GM10248 (cell line): ENCODE results near the gene PIEZO2.
"Not testable (repeated sequence)": the region's sequence is repeated elsewhere in the genome, so short reads cannot be mapped to it uniquely, and the experiment has no call there.

Experiments used
- CTCF ChIA-PET: fragments of 300-600 bp; sonication (Branson Sonifier 250); formaldehyde crosslinking; extraction: SDS; loops from one replicate; lab custom pipeline; 2021; ENCODE audit warnings: antibody characterized with exemption; lab: Yijun Ruan, JAX
- POLR2A ChIA-PET: fragments of 350-650 bp; sonication (Branson Sonifier 250); formaldehyde crosslinking; extraction: SDS; loops from one replicate; lab custom pipeline; 2020; ENCODE audit warnings: antibody characterized with exemption; lab: Yijun Ruan, JAX
- DNase-seq: peaks from one replicate; pipeline ENCODE4 v3.0.0; 2012; ENCODE audit errors: extremely low spot score
- CTCF ChIP-seq: IDR thresholded peaks from 2 replicates; pipeline ENCODE4 v1.5.1; 2012; ENCODE audit warnings: mild to moderate bottlenecking, low read depth; ENCODE audit errors: extremely low read depth, missing control alignments, control extremely low read depth

PIEZO2 gene

GRCh38 chr18:11176481-11176881 lies 27.1 kb upstream of the PIEZO2 start:
- no peak for TF ChIP-seq CTCF
- no peak for DNase-seq
- CTCF ChIA-PET, result no interaction called here
- POLR2A ChIA-PET, result no interaction called here

- POLR2A ChIA-PET, result no interaction called here
- no peak for TF ChIP-seq CTCF
- CTCF ChIA-PET, result interaction anchor here (1.0 kb wide), 1 partner anchor 15 kb away, joined by 4 read pairs; no protein-coding TSS in a partner anchor
- DNase-seq, result no peak
Observed at GRCh38 chr18:11175266-11175979, 26.1 kb upstream of the PIEZO2 start.

DNA sequence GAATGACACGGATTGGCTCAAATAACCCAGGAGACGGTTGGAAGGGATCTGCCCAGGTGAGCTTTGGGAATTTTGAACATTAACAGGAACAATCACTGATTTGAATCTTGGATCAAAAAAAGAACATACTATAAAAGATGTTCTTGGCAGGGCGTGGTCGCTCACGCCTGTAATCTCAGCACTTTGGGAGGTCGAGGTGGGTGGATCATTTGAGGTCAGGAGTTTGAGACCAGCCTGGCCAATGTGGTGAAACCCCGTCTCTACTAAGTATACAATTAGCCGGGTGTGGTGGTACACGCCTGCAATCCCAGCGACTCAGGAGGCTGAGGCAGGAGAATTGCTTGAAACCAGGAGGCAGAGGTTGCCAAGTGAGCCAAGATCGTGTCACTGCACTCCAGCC lies 24.8 kb upstream of the PIEZO2 start:
- POLR2A ChIA-PET, CTCF ChIA-PET, DNase-seq: not testable (repeated sequence)

GRCh38 chr18:11167778-11168177 lies 18.4 kb upstream of the PIEZO2 start:
- POLR2A ChIA-PET, result no interaction called here
- no peak for TF ChIP-seq CTCF
- CTCF ChIA-PET, result interaction anchor here (0.6 kb wide), 1 partner anchor 314 kb away, joined by 3 read pairs; no protein-coding TSS in a partner anchor
- no peak for DNase-seq

DNA sequence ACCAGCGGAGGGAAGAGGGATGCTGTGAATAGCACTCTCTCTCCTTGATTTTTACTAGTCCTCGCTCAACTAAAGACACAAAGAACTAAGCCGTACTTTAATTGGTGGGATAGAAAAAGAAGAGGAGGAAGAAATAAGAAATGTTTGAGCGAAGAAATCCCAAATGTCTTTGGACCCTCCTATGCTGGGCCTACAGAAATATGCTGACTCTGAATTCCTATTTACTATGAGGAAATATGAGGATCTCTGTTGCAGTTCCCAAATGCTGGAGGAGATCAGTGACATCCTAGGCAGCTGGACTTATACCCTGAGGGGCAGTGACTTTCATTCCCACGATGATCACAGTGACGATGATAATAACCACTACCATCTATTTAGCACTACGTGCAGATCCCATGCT lies 16.6 kb upstream of the PIEZO2 start:
- no peak for TF ChIP-seq CTCF
- ChIA-PET POLR2A (no interaction called here), CTCF (interaction anchor here (1.9 kb wide), 1 partner anchor 12 kb away, joined by 6 read pairs; no protein-coding TSS in a partner anchor)
- no peak for DNase-seq

- CTCF ChIA-PET, result interaction anchor here (1.9 kb wide), 1 partner anchor 11 kb away, joined by 6 read pairs; no protein-coding TSS in a partner anchor
- POLR2A ChIA-PET, result interaction anchor here (0.6 kb wide), 1 partner anchor 23 kb away, joined by 3 read pairs; no protein-coding TSS in a partner anchor
- no peak for DNase-seq
- TF ChIP-seq CTCF, result no peak
Observed at GRCh38 chr18:11165138-11165537, 15.8 kb upstream of the PIEZO2 start.

DNA sequence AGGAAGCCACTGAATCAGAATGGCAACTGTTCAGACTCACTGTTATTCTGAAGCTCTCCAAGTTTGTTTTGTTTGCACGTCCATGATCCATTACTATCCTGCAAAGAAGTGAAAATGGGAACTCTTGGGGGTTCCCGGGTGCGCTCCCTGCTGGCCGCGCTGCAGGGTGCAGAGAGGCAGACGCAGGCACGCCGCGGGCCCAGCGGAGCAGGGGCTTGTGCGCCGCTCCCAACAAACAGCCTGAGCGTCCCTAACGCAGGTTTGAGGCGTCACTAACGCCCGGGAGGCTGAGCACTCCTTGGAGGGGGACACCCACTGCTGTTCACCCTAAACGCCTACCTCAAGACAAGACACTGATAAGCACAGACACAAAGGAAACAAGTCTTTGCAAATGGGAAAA lies 14.3 kb upstream of the PIEZO2 start:
- DNase-seq, result peak; percentile 54
- TF ChIP-seq CTCF, result peak; percentile 68
- CTCF ChIA-PET, result interaction anchor here (0.6 to 2.3 kb wide), 14 partner anchors 9 to 604 kb away, joined by 3 to 15 read pairs (median 3); no protein-coding TSS in a partner anchor
- POLR2A ChIA-PET, result no interaction called here
